Inflammatory macrophage (primary cell): ENCODE results near the gene F13A1.

Experiments
- DNase-seq, 2 donors: peaks; one replicate each; pipeline ENCODE4 v3.0.0-alpha.2; 2020 to 2022
- total RNA-seq, 18 experiments: gene quantifications; one replicate each; lab custom pipeline; 2026; ENCODE audit warnings: mixed read lengths in 6 of 18, inconsistent platforms in 2 of 18; lab: John Stamatoyannopoulos, UW

The F13A1 gene
- 0.03 to 55.1 (median 10.7) reads per million in 18 experiments for total RNA-seq

DNA sequence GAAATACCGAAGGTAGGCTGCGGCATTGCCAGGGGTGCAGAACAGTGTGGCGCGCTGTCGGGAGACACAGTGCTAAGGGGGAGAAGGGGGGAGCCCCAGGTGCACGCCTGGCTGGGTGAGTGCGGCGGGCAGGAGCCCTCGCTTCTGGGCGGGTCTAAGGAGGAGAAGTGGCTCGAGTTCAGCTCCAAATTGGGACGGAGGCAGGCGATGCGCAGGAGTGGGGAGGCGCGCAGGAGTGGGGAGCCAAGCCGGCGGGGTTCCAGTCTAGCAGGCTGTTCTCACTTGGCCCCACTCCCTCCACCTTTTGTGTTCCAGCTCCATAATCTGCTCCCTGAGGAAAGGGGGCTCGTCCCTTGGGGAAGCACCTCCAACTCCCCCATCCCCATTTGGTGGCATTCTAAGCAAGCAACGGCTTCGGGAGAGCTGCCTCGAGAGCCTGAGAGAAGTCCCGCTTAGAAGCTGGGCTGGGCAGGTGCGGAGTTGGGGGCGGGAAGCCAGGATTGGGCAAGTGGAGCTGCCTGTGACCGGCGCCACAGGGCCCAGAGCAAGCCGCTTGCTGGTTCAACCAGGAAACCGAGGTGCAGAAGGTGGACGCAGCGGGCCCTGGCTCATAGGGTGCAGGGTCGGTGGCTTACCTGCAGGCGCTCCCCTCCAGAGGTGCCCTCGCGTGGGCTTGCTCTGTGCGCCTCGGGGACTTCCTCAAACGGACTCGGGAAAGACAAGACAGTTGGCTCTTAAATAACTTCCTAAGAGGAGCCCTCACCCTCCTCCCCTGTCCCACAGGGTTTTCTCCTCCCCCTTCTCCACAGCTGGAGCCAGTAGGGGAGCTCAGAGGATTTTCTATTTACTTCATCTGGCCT, at the start of gene F13A1:
Gene F13A1 (minus strand): TSS at position 711 of the 860 bp plus-strand sequence. CDS start 1,998 bp downstream, outside the sequence.
- peak; percentile 28 to 36 for DNase-seq

DNA sequence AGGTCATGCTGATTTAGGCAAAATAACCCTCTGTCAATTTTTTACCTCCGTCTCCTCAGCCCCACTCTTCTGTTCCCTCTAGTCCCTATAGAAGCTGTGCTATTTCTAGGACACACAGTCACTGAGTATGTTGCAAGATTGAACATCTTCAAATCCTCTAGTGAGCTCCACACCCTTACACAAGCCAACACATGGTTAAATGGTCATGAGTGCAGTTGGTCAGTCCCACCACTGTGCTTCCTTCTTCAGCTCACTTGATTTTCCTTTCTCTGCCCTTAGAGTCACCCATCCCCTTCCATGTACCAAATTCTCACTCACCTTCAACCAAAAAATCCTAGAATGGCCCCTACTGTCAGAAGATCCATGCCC, 48.2 kb upstream of the F13A1 start:
- DNase-seq: peak; percentile 78 to 88

DNA sequence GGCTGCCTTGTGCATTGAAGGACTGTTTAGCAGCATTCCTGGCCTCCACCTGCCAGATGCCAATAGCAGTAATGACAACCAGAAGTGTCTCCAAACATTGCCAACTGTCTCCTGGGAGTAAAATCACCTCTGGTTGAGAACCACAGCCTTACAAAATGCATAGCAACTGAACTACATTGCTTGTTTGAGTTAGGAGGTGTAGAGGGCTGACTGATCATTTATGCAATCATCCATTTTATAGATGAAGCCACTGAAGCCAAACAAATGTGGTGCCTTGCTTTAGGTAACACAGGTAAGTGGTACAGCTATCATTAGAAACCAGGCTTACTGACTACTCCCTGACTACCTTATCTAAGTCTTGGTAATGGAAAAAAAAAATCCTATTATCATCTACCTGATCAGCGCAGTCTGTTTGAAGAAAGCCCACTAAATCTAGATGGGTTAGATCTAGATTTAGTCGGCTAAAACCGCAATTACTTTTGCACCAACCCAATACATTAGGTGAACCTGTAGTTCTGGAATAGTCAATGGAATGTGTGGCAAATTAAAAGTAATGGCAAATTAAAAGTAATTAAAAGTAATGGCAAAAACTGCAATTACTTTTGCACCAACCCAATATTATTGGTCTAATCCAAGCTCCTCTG, 47.7 kb upstream of the F13A1 start:
- no peak for DNase-seq

DNA sequence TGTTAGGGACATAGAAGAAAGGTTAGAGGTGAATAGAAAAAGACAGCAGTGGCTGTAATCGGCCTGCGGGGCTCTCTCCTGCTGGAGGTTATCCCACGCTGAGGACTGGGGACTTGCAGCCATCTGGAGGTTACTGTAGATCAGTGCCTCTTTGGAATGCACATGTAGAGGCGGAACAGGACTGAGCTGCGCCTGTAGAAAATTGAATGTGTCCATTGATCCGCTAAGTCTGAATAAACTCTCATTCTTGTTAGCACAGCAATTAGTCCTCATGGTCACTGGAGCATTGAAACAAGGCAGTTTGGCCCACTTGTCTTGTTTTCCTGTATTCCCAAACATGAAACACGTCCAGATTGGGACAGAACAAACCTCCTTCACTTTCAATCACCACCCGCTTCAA, 46.3 kb upstream of the F13A1 start:
- no peak for DNase-seq

DNA sequence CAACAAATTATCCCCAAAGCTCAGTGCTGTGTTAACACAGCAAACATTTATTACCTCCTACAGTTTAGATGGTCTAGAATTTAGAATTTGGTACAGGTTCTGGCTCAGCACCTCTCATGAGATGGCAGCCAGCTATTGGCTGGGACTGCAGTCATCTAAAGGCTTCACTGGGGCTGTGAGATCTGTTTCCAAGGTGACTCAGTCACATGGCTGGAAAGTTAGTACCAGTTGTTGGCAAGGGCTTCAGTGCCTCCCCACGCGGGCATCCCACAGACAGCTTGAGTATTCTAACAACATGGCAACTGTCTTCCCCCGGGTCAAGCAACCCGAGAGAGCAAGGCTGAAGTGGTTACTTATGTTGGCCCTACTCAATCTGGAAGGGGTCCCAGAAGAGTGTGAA, 44.8 kb upstream of the F13A1 start:
- no peak for DNase-seq

DNA sequence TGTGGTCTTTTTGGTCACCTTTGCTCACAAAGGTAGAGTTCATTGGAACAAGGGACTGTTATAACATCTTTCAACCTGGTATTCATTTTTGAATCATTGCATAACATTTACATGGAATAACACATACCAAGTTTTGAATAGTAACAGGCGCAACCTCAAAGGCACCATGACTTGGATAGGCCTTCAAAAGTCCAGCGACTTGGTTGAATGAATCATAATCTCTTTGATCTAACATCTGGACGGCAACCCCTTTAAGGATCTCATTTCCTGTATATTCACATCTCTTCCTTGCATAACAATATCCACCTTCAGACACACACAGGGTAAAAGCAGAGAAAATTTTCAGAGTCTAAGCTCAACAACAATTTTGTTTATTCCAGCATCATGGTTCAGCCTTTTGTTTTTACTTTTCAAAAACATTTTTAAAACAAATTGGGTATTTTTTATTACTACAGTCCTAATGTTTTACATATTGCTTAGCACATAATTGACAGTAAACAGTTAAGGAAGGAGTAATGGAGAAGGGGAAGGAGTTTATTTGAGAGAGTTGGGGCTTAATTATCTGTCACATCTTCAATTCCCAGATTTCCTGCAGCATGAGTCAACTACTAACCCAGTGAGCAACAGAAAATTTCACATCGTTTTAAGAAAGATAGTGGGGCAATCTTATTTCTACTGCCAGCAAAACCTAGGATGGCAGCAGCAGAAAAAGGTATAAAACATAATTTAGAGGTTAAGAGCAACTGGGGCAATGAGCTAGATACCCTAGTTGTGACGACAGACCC, 41.8 kb upstream of the F13A1 start:
- no peak for DNase-seq

DNA sequence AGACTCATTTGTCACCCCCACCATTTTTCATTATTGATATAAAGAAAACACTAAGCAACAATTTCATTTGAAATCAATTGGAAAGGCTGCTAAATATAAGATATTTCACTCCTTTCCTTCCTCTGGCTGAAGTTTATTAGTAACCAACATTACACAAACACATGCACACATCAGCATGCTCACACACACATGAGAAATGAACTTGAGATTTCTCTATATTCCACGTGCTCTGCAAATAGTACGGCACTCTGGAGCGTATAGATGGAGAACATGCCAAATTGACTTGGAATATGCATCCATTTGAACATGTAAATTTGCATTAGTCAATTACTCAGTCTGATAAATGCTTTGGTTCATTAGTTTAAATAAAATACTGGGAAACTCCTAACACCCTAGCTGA, 37.1 kb upstream of the F13A1 start:
- DNase-seq: no peak

DNA sequence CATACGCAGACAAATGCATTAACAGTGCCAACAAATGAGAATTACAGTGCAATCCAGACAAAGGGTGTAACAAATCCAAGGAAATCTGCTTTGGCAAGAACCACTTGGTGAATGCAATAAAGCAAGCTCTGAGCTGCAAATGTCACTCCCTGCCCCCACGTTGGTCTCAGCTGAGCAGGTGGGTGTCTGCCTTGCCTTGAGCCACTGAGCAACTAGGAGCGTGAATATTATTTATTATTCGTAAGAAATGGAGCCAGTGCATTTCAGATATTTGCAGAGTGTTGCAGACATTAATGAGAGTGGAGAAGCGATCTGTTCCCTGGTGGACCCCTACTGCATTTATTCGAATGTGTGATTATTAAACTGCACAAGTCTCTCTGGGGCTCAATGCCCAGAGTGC, 36.6 kb upstream of the F13A1 start:
- DNase-seq: no peak

DNA sequence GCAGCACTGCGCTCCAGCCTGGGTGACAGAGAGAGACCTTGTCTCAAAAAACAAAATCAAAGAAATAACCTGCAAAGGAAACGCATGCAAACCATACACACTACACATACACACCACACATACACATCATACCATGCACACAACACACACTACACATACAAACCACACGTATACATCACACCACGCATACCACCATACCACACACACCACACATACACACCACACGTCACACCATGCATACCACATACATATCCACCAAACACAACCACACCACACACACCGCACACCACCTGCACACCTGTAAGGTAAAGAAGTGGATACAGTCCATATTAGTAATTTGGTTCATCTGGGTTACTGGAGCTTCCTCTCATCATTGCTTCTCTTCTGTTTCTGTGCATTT, 32.3 kb upstream of the F13A1 start:
- no peak for DNase-seq

DNA sequence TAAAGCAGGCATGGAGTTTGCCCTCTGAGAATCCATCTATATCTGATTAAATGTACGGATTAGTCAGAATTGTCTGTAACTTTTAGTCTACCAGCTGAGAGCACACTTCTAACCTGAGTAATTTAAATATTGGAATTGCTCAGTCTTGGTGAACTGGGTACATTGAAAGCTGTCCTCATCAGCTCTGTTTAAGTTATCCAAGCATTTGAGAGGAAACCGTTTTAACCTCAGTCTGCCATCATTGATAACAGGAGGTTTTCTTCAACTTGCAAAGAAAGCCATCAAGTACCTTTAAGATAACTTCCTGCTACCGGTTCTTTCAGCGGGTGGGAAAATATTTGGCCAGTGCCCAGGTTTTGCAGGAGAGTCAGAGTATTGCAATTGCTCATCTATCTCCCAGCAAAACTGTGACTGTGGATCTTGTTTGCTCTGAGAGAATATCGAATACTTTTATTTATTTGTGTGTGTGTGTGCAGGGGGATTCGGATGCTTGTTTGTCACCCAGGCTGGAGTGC, 31.1 kb upstream of the F13A1 start:
- DNase-seq: no peak

DNA sequence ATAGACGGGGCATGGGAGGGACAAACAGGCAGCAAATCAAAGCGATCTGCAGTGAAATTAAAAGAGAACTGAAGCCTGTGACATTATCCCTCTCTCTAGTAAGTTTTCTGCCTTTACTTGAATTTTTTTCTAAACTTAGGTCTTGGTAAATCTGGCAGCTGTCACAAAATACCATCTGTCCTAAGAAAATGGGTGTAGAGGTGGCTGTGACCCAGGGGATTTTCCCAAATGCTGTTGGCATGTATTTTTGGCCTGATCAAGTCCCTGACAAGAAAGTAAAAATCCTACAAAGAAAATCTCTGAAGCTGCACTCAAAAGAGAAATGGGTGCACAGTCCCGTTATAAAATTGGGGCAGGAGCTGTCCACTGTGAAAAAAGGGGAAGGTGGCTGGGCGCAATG, 30.2 kb upstream of the F13A1 start:
- no peak for DNase-seq

DNA sequence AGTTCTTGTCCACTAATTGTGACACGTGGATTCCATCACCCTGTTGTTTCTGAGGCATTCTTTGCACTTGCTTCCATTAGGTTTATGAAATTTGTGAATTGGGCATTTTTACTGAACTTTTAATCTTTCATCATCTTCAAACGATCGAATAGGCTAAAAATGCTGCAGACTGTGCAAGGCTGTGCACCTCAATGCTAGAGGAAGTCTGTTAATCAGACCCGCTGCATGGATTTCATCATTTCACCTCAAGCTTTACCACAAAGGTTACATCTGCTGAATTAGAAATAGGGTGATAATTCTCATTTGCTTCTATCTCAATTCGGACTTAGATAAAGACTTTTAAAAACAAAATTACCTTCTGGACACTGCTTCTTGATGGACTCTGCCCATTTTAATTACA, 27.8 kb upstream of the F13A1 start:
- DNase-seq: no peak

DNA sequence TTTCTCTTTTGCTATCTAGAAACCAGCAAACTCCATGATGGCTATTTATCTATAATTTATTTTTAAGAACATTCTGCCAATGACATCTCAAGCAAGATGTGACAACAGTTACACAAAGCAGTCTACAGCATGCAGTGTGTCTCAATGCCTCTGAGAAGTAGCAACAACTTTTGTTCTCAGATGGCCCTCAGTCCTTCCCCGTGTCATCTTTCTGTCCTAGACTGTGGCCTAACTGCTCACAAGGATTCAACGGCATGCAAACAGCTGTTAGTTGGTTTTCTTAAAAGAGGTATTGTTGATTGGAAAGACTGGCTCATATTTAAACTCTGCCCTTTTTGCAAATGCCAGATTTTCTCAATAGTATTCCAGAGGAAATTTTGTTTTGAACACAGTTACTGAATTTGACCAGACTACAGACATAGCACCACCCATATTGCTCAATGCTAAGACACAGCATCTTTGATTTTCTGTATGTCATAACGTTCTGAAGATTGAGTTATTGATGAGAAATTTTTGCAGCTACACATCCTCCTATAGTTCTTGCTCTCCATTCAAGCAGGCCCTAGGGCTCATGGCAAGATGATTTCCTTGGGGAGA, 26.1 kb upstream of the F13A1 start:
- no peak for DNase-seq

DNA sequence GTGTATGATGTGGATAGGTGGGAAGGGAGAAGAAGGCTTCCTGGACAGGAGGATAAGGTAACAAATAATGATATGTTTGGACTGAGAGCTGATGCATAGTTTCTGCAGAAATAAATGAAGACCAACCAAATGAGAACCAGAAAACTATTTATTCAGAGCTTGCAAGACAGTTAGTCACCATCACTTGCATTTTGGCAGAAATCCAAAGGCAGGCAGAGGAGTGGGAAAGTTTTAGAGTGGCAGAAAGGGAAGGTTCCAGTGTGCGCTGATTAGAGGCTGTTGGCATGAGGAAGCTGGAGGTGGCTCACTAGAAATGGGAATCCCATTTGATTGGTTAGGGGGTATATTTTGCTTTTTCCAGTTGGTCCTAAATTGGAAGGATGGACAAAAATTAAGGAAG, 13.0 kb upstream of the F13A1 start:
- peak; percentile 77 to 85 for DNase-seq

DNA sequence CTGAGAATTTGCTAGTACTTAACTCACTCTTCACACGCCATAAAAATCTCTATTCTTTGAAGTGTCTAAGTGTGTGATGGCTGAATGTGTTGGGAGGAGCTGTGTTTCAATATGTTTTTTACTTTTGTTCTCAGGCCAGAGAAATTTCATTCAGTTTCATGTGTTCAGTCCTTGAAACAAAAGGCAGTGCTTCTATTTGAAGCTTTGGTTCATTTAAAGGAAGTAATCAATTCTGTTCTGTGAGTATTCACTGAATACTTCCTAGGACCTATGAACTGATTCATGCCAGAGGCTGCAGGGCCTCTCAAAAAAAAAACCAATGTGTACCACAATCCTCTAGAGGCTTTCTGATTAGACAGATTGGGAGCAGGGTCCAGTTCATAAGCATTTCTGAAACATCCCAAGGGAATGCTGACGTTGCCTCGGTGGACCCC, 12.4 kb upstream of the F13A1 start:
- DNase-seq: no peak

DNA sequence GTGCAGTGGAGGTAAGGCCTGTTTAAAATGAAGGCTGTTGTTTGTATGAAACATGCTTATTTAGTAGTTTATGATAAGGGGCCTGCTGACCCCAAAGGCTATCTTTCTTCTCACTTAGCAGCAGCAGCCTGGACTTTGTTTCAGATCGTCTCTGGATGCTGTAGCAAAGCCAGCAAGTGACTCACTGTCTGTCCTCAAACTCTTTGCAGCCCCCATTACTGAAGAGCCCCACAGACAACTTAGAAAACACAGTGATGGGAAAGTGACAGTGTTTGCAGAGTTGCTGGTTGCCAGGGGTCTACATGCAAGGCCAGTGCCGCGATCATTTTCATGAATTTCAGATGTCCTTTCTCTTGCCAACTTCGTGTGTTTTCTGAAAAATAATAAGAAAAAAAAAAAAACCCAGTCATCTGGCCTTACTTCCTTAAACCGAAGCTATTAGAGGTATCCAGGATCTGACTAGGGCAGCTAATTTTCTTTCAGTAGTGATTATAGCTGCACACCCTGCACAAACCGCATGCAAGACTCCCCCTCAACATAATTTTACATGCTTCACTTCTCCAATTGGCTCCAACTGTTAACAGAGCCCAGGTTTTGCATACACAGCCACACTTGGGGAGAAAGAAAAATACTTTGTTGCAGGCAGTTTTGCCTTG, 11.6 kb upstream of the F13A1 start:
- peak; percentile 56 to 73 for DNase-seq

DNA sequence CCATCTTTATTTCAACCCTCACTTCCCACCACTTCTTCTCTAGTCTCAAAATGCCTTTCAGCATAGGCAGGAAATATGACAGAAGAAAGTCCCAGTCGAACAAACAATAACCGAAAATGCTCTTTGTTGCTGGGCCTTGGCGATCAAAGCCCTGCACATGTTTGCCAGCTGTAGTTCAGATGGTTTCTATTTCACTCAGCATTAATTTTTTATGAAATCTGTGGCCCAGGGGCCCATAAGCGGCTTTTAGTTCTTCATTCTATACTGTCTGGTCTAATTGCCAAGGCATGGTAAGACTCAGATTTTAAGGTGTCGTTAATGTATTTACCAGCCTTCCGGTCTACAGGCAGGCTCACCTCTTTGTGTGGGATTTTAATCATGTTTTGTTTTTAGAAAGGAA, 10.9 kb upstream of the F13A1 start:
- DNase-seq: peak; percentile 18 to 58

DNA sequence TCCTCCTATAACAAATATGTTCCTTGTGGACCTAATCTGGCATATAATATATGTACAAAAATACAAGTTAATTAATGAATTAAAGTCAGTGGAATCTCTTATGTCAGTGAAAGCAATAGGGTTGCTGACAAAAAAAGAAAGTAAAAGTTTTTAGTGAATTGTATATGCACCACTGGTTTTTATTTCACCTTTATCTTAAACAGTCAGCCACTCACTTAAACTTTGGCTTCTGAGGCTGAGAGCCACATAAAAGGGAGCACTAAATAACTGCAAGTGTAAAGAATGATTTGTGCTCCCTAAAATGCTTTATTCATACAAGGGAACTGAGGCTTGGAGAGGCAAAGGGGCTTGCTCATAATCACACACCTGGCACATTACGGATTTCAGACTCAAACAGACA, 9.9 kb upstream of the F13A1 start:
- DNase-seq: no peak

DNA sequence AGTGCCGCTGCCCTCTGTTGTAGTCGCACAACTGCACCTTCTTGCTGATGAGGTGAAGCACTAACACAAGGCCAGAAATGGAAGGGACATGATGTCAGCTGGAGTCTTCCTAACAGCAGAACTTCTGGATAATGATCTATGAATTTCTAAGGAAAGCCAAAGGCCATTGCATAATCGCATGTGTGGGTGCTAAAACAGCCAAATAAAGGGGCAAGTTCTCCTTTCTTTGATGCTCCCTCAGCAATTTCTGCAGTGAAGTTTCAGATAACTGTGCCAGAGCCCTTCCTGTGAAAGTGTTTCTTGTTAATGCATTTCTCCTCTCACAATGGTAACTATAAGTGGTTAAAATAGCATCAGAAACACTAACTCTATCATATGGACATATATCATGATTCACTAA, 8.0 kb upstream of the F13A1 start:
- peak; percentile 83 to 85 for DNase-seq

DNA sequence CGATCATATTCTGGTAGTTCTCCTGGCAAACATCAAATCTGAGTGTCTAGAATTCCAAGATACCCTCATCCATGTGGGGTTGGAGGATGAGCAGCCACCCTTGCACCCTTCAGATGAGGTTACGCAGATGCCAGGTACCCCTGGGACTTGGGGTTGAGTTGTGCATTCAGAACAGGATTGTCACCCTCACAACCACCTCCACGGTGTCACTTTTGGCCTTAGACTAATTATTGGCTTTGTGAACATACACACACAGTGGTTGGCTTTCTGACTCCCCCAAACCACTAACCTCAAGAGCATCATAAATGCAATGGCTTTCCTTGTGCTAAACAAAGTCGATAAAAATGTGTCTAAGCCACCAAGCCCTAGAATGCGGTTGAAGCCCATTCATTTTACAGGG, 2.9 kb upstream of the F13A1 start:
- DNase-seq: no peak

DNA sequence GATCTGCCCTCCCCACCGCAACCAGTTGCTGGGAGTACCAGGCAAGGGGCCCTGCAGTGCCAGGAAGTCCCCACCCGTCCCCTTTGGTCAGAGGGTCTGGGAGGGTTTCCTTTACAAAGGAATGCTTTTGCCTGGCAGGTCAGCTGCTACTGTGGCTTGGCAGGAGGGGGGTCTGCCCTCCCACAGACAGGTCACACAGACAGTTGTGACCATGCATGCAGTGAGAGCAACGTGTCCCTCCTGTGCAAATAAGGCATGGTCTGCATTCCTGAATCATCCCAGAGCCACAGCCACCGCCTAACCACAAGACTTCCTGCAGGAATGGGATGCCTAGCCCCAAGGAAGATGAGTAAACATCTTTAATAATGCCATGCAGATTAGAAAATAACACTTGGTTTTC, 439 bp upstream of the F13A1 start:
- no peak for DNase-seq
